A549 (cell line): ENCODE data around the gene FAT1. TPM values are rescaled to one million over a fixed set of nuclear protein-coding genes. Genes with fewer than 3 reads are reported as not detected.

Source experiments
- ATAC-seq, 2 experiments: fragments of 200-7000 bp in 1 of 2; fragments of >200 bp in 1 of 2; cut with Nextera tagmentation in 1 of 2; cut with Tn5 transposase in 1 of 2; 3 replicates each; pipeline versions ENCODE4 v1.8.0 to v1.9.1; 2018 to 2020; ENCODE audit warnings: mild to moderate bottlenecking in 1 of 2, moderate library complexity in 1 of 2
- CTCF ChIA-PET: fragments of 300-600 bp; sonication (Branson Sonifier 250); formaldehyde crosslinking; extraction: SDS; loops from one replicate; lab custom pipeline; 2021; ENCODE audit warnings: antibody characterized with exemption, inconsistent platforms; lab: Yijun Ruan, JAX
- POLR2A ChIA-PET: fragments of 350-600 bp; formaldehyde crosslinking; extraction: SDS; loops from one replicate; lab custom pipeline; 2021; ENCODE audit warnings: antibody characterized with exemption, inconsistent platforms; lab: Yijun Ruan, JAX
- DNase-seq, 2 experiments: peaks; one replicate each; pipeline versions ENCODE4 v3.0.0 to v3.0.0-alpha.2; 2011 to 2016; ENCODE audit warnings: low read depth in 1 of 2, low spot score in 1 of 2
- FAIRE-seq: peaks from 2 replicates; lab custom pipeline; 2011; peaks lifted over from hg19 to GRCh38; lab: Jason Lieb, UNC
- H3K27ac ChIP-seq, 2 experiments: fragments of >200 bp; sonication (Bioruptor Twin); formaldehyde crosslinking; 3 replicates each; pipeline ENCODE4 v1.5.1; 2016 to 2017
- H3K4me1 ChIP-seq: fragments of >200 bp; sonication (Bioruptor Twin); formaldehyde crosslinking; 3 replicates; pipeline ENCODE4 v1.6.1; 2016
- H3K4me2 ChIP-seq: fragments of >200 bp; sonication (Bioruptor Twin); formaldehyde crosslinking; 3 replicates; pipeline ENCODE4 v1.6.1; 2016
- H3K4me3 ChIP-seq: fragments of >200 bp; sonication (Bioruptor Twin); formaldehyde crosslinking; 3 replicates; pipeline ENCODE4 v1.5.1; 2016
- H3K9me3 ChIP-seq: fragments of >200 bp; sonication (Bioruptor Twin); formaldehyde crosslinking; 3 replicates; pipeline ENCODE4 v1.6.1; 2016
- CBX2 ChIP-seq: fragments of 200-600 bp; sonication (generic); IDR thresholded peaks from 2 replicates; pipeline ENCODE4 v1.6.1; 2016; ENCODE audit warnings: low read depth, mild to moderate bottlenecking, borderline replicate concordance
- EP300 ChIP-seq, 2 experiments: fragments of >200 bp; sonication (Bioruptor Twin); formaldehyde crosslinking; IDR thresholded peaks; 2 replicates in 1 of 2; 3 replicates in 1 of 2; pipeline ENCODE4 v1.6.1; 2016 to 2017
- FOSB ChIP-seq: fragments of 250-450 bp; sonication (Bioruptor Pico); IDR thresholded peaks from 2 replicates; pipeline ENCODE4 v1.5.0; 2020; ENCODE audit warnings: mild to moderate bottlenecking, moderate library complexity
- FOSL2 ChIP-seq, 2 experiments: fragments of 450-650 bp in 1 of 2; fragments of >200 bp in 1 of 2; sonication (Bioruptor Twin) in 1 of 2; formaldehyde crosslinking; IDR thresholded peaks; 2 replicates each; pipeline versions ENCODE4 v1.5.0 to v1.6.1; 2016 to 2020; ENCODE audit warnings: mild to moderate bottlenecking in 1 of 2, moderate library complexity in 1 of 2
- HEYL ChIP-seq: fragments of 250-450 bp; sonication (Bioruptor Pico); IDR thresholded peaks from 2 replicates; pipeline ENCODE4 v1.8.0; 2021; ENCODE audit warnings: mild to moderate bottlenecking, moderate library complexity
- HOXA7 ChIP-seq: fragments of 250-450 bp; sonication (Bioruptor Pico); IDR thresholded peaks from 2 replicates; pipeline ENCODE4 v1.5.0; 2020; ENCODE audit warnings: mild to moderate bottlenecking, moderate library complexity
- HOXB13 ChIP-seq: fragments of 250-450 bp; sonication (Bioruptor Pico); IDR thresholded peaks from 2 replicates; pipeline ENCODE4 v1.5.0; 2020; ENCODE audit warnings: low read depth, mild to moderate bottlenecking, moderate library complexity
- JUN ChIP-seq, 2 experiments: fragments of >200 bp; sonication (Bioruptor Twin); formaldehyde crosslinking; IDR thresholded peaks; 2 replicates in 1 of 2; 3 replicates in 1 of 2; pipeline ENCODE4 v1.6.1; 2016 to 2017
- MYC ChIP-seq: IDR thresholded peaks from 2 replicates; pipeline ENCODE4 v1.6.1; 2012; ENCODE audit warnings: mild to moderate bottlenecking, inconsistent platforms, low read length, improper control_type of control experiment, borderline replicate concordance
- NR3C1 ChIP-seq: fragments of >200 bp; sonication (Bioruptor Twin); formaldehyde crosslinking; IDR thresholded peaks from 3 replicates; pipeline ENCODE4 v1.6.1; 2017
- POLR2A ChIP-seq: IDR thresholded peaks from 2 replicates; pipeline ENCODE4 v1.6.1; 2012; ENCODE audit warnings: mild to moderate bottlenecking, low read length
- RAD21 ChIP-seq, 2 experiments: fragments of >200 bp in 1 of 2; sonication (Bioruptor Twin) in 1 of 2; formaldehyde crosslinking in 1 of 2; IDR thresholded peaks in 1 of 2; conservative IDR thresholded peaks in 1 of 2; 2 replicates in 1 of 2; 3 replicates in 1 of 2; pipeline ENCODE4 v1.6.1; 2012 to 2018; ENCODE audit warnings: inconsistent platforms in 1 of 2
- ZFP36 ChIP-seq: fragments of 450-650 bp; IDR thresholded peaks from 2 replicates; pipeline ENCODE4 v1.6.1; 2014; ENCODE audit warnings: borderline replicate concordance; ENCODE audit not compliant: partially characterized antibody
- WGBS: methylation state at CpG from one replicate; pipeline ENCODE4 v1.1.6; 2017; ENCODE audit errors: missing lambda C conversion rate; 5-methylcytosine and 5-hydroxymethylcytosine counted together
- polyA plus RNA-seq, 4 experiments: library from polyadenylated mRNA; depleted of rRNA in 3 of 4; stranded (reverse); fragments of >200 nt; fragmentation: RNase III in 1 of 4; extraction: RNeasy Plus Mini Kit Qiagen cat#74134 plus additional on column Dnase treatment in 1 of 4; gene quantifications; 2 replicates in 3 of 4; 3 replicates in 1 of 4; pipeline ENCODE4 v1.2.3, GENCODE V29; 2011 to 2017
- TF ChIP-seq, protein P1 (sequence below): IDR thresholded peaks from 2 replicates; pipeline ENCODE4 v1.6.1; 2012
- TF ChIP-seq, protein P2 (sequence below): IDR thresholded peaks from 2 replicates; pipeline ENCODE4 v1.6.1; 2012; ENCODE audit warnings: low read depth, borderline replicate concordance
- TF ChIP-seq, protein P3 (sequence below): IDR thresholded peaks from 2 replicates; pipeline ENCODE4 v1.6.1; 2012

FAT1 gene
- polyA plus RNA-seq, 2 of the 4 experiments (the other 2 are of a cell fraction) = 62.2 to 177 TPM

DNA sequence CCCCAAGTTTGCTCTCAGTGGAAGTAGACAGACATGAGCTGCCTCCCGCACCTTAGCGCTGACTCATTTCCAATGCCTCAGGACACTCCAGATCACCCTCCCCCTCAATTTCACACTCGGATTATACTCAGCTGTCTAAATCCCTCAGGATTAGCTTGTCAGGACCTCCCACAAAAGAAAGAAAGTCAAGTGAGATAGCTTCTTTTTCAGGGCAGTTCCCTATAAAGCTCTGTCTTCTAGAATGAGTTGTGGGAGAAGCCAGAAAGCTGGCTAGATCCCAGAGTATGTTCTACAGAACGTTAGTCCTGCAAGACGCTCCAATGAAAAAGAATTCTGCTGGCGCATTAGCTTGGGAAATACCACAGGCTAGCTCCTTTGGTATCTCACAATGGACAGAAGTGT lies 117.1 kb downstream of the FAT1 start:
- CTCF ChIA-PET = interaction anchor here (1.0 to 1.3 kb wide), 2 partner anchors 13 to 19 kb away, joined by 3 to 5 read pairs; no protein-coding TSS in a partner anchor
- POLR2A ChIA-PET = no interaction called here
- TF ChIP-seq RAD21 (conservative IDR thresholded peaks at IDR 0.05 in 1 of 2, IDR thresholded peaks at IDR 0.05 in 1 of 2) = no peak
- TF ChIP-seq HOXA7 (CRISPR knock-in tag) = no peak
- TF ChIP-seq ZFP36 = no peak
- TF ChIP-seq EP300 (IDR thresholded peaks at IDR 0.05) = no peak
- no peak for TF ChIP-seq MYC
- no peak for TF ChIP-seq JUN (IDR thresholded peaks at IDR 0.05)
- no peaks in the 10 kb centered on the region for H3K9me3 ChIP-seq
- FAIRE-seq (no peak), DNase-seq (peak in 1 of 2 experiments; percentile 34), ATAC-seq (peak; percentile 78 to 87)
- H3K27ac ChIP-seq = peak overlapping the region in 1 of 2 experiments; percentile 49; a peak in 1 of 6 replicates
- WGBS = 41% methylated on average over 6 of the region's 6 CpGs
- H3K4me1 ChIP-seq = peaks cover 16% of the 10 kb centered on the region; the same call in 2 of the 3 replicates
- no peak overlapping the region for H3K4me3 ChIP-seq
- peak overlapping the region; percentile 33 for H3K4me2 ChIP-seq

DNA sequence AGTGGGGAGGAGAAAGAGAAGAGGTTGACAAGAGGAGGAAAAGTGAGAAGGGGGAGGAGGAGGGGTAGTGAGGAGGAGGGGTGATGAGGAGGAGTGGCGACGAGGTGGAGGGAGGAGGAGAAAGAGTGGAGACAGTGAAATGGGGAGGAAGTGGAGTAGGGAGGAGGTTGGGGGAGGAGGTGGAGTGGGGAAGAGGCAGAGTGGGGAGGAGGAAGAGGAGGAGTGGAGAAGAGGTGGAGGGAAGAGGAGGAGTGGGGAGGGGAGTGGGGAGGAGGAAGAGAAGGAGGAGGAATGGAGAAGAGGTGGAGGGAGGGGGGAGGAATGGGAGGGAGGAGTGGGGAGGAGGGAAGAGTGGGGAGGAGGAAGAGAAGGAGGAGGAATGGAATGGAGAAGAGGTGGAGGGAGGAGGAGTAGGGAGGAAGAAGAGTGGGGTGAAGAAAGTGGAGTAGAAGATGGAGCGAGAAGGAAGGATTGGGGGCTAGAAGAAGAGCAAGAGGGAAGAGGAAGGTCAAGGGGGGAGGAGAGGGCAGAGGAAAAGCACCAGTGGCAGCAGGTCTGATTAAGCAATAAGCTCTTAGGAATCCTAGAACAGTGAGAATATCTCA lies 118.3 kb downstream of the FAT1 start:
- Histone ChIP-seq H3K4me2 (no peak overlapping the region), H3K4me3 (no peak overlapping the region), H3K9me3 (no peaks in the 10 kb centered on the region), H3K4me1 (peaks cover 16% of the 10 kb centered on the region; the same call in 2 of the 3 replicates)
- ATAC-seq = no peak
- POLR2A ChIA-PET = no interaction called here
- 98% methylated on average over 3 of the region's 3 CpGs for WGBS
- CTCF ChIA-PET = interaction anchor here (1.3 kb wide), 1 partner anchor 18 kb away, joined by 5 read pairs; no protein-coding TSS in a partner anchor
- no peak for DNase-seq
- no peak for FAIRE-seq
- TF ChIP-seq, protein P1, sequence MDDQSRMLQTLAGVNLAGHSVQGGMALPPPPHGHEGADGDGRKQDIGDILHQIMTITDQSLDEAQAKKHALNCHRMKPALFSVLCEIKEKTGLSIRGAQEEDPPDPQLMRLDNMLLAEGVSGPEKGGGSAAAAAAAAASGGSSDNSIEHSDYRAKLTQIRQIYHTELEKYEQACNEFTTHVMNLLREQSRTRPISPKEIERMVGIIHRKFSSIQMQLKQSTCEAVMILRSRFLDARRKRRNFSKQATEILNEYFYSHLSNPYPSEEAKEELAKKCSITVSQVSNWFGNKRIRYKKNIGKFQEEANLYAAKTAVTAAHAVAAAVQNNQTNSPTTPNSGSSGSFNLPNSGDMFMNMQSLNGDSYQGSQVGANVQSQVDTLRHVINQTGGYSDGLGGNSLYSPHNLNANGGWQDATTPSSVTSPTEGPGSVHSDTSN = no peak
- TF ChIP-seq FOSL2 (IDR thresholded peaks at IDR 0.05) = no peak
- TF ChIP-seq FOSL2 (CRISPR knock-in tag; IDR thresholded peaks at IDR 0.05) = no peak
- no peak for TF ChIP-seq HOXB13 (CRISPR knock-in tag)
- no peak for TF ChIP-seq CBX2
- TF ChIP-seq, all 56 proteins: peak for 0
- no peak overlapping the region for H3K27ac ChIP-seq

DNA sequence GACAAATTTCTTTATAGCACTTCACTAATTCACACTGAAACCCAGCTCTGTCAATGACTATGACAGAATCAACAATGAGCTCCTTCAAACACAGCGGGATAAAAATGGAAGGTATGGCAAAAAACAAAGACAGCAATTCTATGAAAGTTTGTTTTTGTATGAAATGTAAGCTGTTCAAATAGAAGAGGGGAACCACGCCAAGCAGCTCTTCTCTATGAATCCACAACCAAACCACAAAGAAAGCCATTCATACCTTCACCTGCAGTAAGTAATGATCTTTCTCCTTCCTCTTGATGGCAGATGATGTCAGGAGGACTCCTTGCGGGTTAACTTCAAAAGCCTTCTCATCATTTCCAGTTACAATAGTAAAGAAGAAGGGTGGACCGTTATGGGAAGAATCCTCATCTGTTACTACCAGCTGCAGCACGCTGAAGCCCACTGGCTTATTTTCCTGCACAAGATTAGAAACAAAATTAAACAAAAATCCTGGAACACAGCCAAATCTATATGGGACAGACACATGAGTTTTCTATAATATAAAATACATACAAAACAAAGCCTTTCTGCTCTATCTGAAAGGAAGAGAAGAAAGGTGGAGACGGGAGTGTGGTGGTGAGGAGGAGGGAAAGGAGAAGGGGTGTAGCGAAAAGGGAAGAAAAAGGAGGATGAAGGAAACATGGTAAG lies 119.4 kb downstream of the FAT1 start:
- CTCF ChIA-PET = no interaction called here
- no peak for DNase-seq
- Histone ChIP-seq H3K4me2 (no peak overlapping the region), H3K27ac (no peak overlapping the region)
- no peak for FAIRE-seq
- TF ChIP-seq NR3C1 (no peak), POLR2A (no peak), FOSB (CRISPR knock-in tag) (no peak)
- TF ChIP-seq, protein P2, sequence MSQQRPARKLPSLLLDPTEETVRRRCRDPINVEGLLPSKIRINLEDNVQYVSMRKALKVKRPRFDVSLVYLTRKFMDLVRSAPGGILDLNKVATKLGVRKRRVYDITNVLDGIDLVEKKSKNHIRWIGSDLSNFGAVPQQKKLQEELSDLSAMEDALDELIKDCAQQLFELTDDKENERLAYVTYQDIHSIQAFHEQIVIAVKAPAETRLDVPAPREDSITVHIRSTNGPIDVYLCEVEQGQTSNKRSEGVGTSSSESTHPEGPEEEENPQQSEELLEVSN = no peak
- TF ChIP-seq, all 56 proteins: peak for 0
- POLR2A ChIA-PET = no interaction called here
- no peaks in the 10 kb centered on the region for H3K9me3 ChIP-seq
- no peak for ATAC-seq
- peaks cover 16% of the 10 kb centered on the region; the same call in 2 of the 3 replicates for H3K4me1 ChIP-seq
- no peak overlapping the region for H3K4me3 ChIP-seq
- 88% methylated on average over 7 of the region's 7 CpGs for WGBS

DNA sequence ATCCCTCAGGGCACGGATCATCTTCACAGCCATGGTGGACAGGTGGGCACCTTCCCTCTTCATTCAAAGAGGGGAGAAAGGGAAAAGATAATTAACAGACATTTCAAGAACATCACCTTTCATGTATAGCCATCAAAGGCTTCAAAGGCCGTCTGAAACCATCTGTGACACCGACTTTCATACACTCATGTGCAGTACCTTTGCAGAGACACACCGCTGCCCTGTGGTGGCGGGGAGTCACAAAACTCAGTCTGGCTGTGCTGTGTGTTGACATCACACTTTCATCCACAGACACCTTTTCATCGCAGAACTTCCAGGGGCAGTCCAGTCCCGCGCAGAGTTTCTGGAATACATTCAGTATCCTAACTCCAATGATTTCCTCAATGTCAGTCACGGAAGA lies 120.7 kb downstream of the FAT1 start:
- Histone ChIP-seq H3K9me3 (no peaks in the 10 kb centered on the region), H3K27ac (no peak overlapping the region), H3K4me2 (no peak overlapping the region), H3K4me3 (no peak overlapping the region)
- ATAC-seq (no peak), FAIRE-seq (no peak)
- TF ChIP-seq, protein P2 = no peak
- TF ChIP-seq, protein P3, sequence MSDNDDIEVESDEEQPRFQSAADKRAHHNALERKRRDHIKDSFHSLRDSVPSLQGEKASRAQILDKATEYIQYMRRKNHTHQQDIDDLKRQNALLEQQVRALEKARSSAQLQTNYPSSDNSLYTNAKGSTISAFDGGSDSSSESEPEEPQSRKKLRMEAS = no peak
- TF ChIP-seq HEYL (CRISPR knock-in tag) = no peak
- TF ChIP-seq, all 56 proteins: peak for 0
- H3K4me1 ChIP-seq = peaks cover 16% of the 10 kb centered on the region; the same call in 2 of the 3 replicates
- 91% methylated on average over 9 of the region's 9 CpGs for WGBS
- no peak for DNase-seq
- CTCF ChIA-PET = no interaction called here
- POLR2A ChIA-PET = no interaction called here
